ENCODE results near the gene EPB42. TPM values are rescaled to one million over a fixed set of nuclear protein-coding genes. Genes with fewer than 3 reads are reported as not detected.

EPB42 gene
- not detected for total RNA-seq
- not detected for polyA plus RNA-seq

DNA sequence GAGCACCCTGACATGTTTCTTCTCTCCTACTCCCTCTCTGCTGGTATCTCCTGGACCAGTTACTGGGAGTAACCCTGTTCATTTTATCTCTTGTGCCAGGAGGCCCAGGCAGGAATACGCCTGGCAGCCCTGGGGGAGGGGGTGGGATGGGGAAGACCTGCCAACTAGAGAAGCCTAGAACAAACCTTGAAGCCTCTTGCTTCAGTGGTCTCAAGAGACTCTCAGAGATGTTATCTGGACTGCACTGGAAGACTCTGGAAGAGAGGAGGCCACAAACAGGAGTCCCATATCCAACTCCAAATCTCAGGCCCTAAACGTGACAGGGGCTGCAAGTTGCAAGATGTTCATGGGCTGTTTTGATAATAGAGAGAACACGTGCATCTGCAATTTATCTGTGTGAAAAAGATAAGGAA lies at the start of gene EPB42:
Gene EPB42, minus strand, starts transcription at position 28 of the 413 bp plus-strand sequence. CDS start 193 bp downstream, outside the sequence.
- no peaks in the 10 kb centered on the region for H3K36me3 Mint-ChIP-seq
- DNase-seq: no peak
- Histone ChIP-seq H3K27ac (ENCODE audit: low read depth, low read length) (no peak within 1 kb of the TSS), H3K36me3 (ENCODE audit: insufficient read depth, low read length) (no peaks in the 10 kb centered on the region), H3K4me3 (ENCODE audit: low read length in 2 of 2) (no peak within 1 kb of the TSS), H3K27me3 (ENCODE audit: insufficient read depth, low read length) (no peaks in the 10 kb centered on the region), H3K4me1 (ENCODE audit: insufficient read depth, low read length) (no peaks in the 10 kb centered on the region), H3K9me3 (ENCODE audit: control insufficient read depth in 1 of 2, low read length in 2 of 2) (no peaks in the 10 kb centered on the region)
- intact Hi-C loops (cut with micrococcal nuclease): no loop called here
- no peaks in the 10 kb centered on the region for H3K9me3 Mint-ChIP-seq
- peak within 1 kb of the TSS in 1 of 7 donors; percentile 60 for H3K27ac Mint-ChIP-seq
- CTCF ChIA-PET (ENCODE audit: partially characterized antibody): interaction anchor here (0.7 kb wide), 2 partner anchors 1367 to 1372 kb away, joined by 3 to 6 read pairs; no protein-coding TSS in a partner anchor
- POLR2A ChIA-PET (ENCODE audit: partially characterized antibody): no interaction called here
- H3K4me3 Mint-ChIP-seq: no peak within 1 kb of the TSS
- peaks cover 0 to 7% (median 5%) of the 10 kb centered on the region in 4 donors for H3K4me1 Mint-ChIP-seq
- peaks cover 10 to 11% of the 10 kb centered on the region in 2 donors for H3K27me3 Mint-ChIP-seq

DNA sequence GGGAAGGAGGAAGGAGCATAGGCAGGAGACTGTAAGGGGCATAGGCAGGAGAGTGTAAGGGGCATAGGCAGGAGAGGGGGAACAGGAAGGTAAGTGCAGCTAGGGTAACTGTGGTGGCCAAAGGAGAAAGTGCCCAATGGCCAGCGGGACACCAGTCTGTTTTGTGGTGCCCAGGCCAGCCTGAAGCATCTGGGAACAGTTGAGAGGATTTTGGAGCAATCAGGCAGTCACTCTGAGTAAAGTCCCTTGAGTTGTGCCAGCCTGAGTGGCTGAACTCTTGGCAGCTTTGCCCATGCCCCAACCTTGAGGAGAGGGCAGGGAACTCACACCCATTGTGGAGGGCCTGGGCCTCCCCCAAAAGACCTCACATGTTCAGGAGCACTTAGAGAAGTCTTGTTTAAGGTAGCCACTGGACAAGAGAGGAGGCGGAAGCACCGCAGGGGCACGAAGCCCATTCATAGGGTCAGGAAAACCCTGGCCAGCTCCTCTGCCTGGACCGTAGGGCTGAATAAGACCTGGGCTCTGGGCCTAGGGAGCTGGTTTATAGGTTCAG lies 49.4 kb upstream of the EPB42 start:
- H3K4me3 Mint-ChIP-seq: no peak overlapping the region
- peaks cover 0 to 6% (median 3%) of the 10 kb centered on the region in 8 donors for H3K9me3 Mint-ChIP-seq
- no peaks in the 10 kb centered on the region for H3K36me3 Mint-ChIP-seq
- H3K27ac ChIP-seq (ENCODE audit: low read depth, low read length): no peak overlapping the region
- POLR2A ChIA-PET (ENCODE audit: partially characterized antibody): no interaction called here
- peaks cover 3 to 16% (median 7%) of the 10 kb centered on the region in 4 donors for H3K4me1 Mint-ChIP-seq
- no peaks in the 10 kb centered on the region for H3K36me3 ChIP-seq (ENCODE audit: insufficient read depth, low read length)
- CTCF ChIA-PET (ENCODE audit: partially characterized antibody): no interaction called here
- H3K9me3 ChIP-seq (ENCODE audit: control insufficient read depth in 1 of 2, low read length in 2 of 2): no peaks in the 10 kb centered on the region
- intact Hi-C loops (cut with micrococcal nuclease): no loop called here
- H3K27me3 Mint-ChIP-seq: peaks cover 12 to 16% of the 10 kb centered on the region in 2 donors
- H3K27me3 ChIP-seq (ENCODE audit: insufficient read depth, low read length): no peaks in the 10 kb centered on the region
- H3K4me3 ChIP-seq (ENCODE audit: low read length in 2 of 2): no peak overlapping the region
- peak overlapping the region in 1 of 7 donors; percentile 23 for H3K27ac Mint-ChIP-seq
- H3K4me1 ChIP-seq (ENCODE audit: insufficient read depth, low read length): peaks cover 7% of the 10 kb centered on the region
- no peak for DNase-seq

DNA sequence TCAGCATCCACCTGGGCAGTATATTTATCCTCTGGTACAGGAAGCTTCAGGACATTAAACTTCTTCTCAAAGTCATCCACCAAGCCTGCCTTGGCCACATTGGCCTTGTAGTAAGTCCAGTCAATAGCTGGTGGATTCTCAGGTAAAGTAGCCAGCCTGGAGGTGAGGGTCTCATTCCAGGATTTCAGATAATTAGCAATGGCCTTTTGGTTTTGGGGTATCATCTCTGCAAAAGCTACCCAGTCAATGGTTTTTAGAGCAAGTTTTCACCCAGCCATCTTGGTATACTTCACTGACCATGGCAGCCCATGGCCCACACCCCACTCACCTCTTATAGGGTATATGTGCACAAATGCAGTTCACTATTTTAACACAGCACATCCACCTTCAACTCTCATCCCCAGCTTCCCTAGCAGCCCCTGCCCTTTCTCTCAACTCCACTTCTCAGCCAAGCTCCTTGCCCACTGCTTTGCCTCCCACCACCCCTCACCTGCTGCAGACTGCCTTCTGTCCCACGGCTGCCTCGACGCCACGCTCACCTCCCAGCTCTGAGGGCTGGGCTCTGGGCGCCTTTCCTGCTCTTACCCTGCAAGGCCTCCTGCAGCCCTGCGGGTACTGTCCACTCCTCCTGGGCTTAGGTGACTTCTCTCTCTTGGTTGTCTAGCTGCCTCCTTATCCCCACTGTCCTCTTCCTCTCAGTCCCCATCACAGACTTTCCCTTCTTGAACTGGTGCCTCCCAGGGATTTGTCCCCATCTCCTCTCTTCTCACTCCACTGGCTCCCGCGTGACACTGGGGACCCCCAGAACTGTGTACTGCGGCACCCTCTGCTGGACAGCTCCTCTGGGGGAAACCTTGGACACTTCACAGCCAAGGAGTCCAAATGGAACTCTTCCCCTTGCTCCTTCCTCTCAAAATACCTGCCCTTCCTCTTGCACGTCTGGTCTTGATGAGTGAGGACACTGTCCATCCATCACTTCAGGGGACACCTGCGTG lies 47.6 kb upstream of the EPB42 start:
- no peak for DNase-seq
- peaks cover 3 to 16% (median 7%) of the 10 kb centered on the region in 4 donors for H3K4me1 Mint-ChIP-seq
- H3K4me1 ChIP-seq (ENCODE audit: insufficient read depth, low read length): peaks cover 7% of the 10 kb centered on the region
- no peaks in the 10 kb centered on the region for H3K9me3 ChIP-seq (ENCODE audit: control insufficient read depth in 1 of 2, low read length in 2 of 2)
- intact Hi-C loops (cut with micrococcal nuclease): no loop called here
- peaks cover 12 to 20% of the 10 kb centered on the region in 2 donors for H3K27me3 Mint-ChIP-seq
- peaks cover 0 to 6% (median 3%) of the 10 kb centered on the region in 8 donors for H3K9me3 Mint-ChIP-seq
- ChIA-PET POLR2A (ENCODE audit: partially characterized antibody) (no interaction called here), CTCF (ENCODE audit: partially characterized antibody) (interaction anchor here (1.9 to 3.3 kb wide), 2 partner anchors 18 to 43 kb away, joined by 7 to 17 read pairs; no protein-coding TSS in a partner anchor)
- H3K4me3 Mint-ChIP-seq: no peak overlapping the region
- no peak overlapping the region for H3K4me3 ChIP-seq (ENCODE audit: low read length in 2 of 2)
- H3K36me3 ChIP-seq (ENCODE audit: insufficient read depth, low read length): no peaks in the 10 kb centered on the region
- peak overlapping the region in 1 of 7 donors; percentile 6 for H3K27ac Mint-ChIP-seq
- no peak overlapping the region for H3K27ac ChIP-seq (ENCODE audit: low read depth, low read length)
- H3K27me3 ChIP-seq (ENCODE audit: insufficient read depth, low read length): no peaks in the 10 kb centered on the region
- H3K36me3 Mint-ChIP-seq: no peaks in the 10 kb centered on the region

DNA sequence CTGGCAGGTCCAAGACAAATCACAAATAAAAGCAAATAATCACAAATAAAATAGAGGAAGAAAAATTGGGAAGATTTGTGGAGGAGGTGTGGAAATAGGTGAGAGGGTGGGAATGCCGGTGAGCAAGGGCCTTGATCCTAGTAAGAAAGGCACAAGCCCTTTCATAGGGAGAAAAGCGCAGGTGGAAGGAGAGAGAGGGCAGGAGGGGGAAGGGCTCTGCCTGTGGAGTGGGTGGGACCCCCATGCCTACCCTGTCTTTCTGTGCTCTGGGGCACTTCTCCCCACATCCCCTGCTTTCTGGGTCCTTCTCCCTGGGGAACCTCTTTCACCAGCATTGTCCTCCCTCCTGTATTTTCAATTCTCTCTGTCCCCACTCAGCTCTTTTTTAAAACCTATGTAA lies 46.6 kb upstream of the EPB42 start:
- POLR2A ChIA-PET (ENCODE audit: partially characterized antibody): no interaction called here

DNA sequence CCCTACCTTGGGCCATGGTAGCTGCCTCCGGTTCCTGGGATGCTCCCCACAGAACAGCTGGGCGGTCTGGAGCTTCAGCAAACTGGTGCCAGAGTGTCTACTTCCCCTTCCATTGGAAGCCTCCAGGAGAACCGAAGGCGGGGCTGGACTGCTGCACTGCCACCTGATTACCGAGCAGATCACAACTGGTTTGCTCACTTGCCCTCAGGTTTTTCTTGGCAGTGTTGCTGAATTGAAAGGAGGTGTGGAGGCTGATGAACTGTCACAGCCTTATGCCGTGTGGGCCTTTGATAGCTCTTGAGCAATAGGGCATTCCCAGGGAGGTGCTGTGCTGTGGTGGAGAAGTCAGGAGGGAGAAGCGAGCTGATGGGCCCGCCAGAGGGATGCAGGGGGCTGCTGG lies 46.0 kb upstream of the EPB42 start, which contains the start of gene TGM5:
Gene TGM5, minus strand, starts transcription at position 95 of the 400 bp plus-strand sequence. Its CDS starts 79 bp downstream, at position 16.
- ChIA-PET POLR2A (ENCODE audit: partially characterized antibody) (no interaction called here), CTCF (ENCODE audit: partially characterized antibody) (interaction anchor here (1.6 to 3.3 kb wide), 3 partner anchors 19 to 41 kb away, joined by 4 to 17 read pairs (median 7); no protein-coding TSS in a partner anchor)
- Histone ChIP-seq H3K9me3 (ENCODE audit: control insufficient read depth in 1 of 2, low read length in 2 of 2) (no peaks in the 10 kb centered on the region), H3K27me3 (ENCODE audit: insufficient read depth, low read length) (no peaks in the 10 kb centered on the region), H3K27ac (ENCODE audit: low read depth, low read length) (no peak within 1 kb of the TSS), H3K4me3 (ENCODE audit: low read length in 2 of 2) (no peak within 1 kb of the TSS), H3K4me1 (ENCODE audit: insufficient read depth, low read length) (peaks cover 7% of the 10 kb centered on the region), H3K36me3 (ENCODE audit: insufficient read depth, low read length) (no peaks in the 10 kb centered on the region)
- no peaks in the 10 kb centered on the region for H3K36me3 Mint-ChIP-seq
- intact Hi-C loops (cut with micrococcal nuclease): no loop called here
- no peak within 1 kb of the TSS for H3K4me3 Mint-ChIP-seq
- peaks cover 11 to 17% of the 10 kb centered on the region in 2 donors for H3K27me3 Mint-ChIP-seq
- H3K27ac Mint-ChIP-seq: no peak within 1 kb of the TSS
- no peak for DNase-seq
- peaks cover 0 to 2% (median 0%) of the 10 kb centered on the region in 8 donors for H3K9me3 Mint-ChIP-seq
- peaks cover 3 to 16% (median 7%) of the 10 kb centered on the region in 4 donors for H3K4me1 Mint-ChIP-seq

More for the DNA sequence above, 46.6 kb upstream of the EPB42 start:
- Mint-ChIP-seq H3K4me3 (no peak overlapping the region), H3K36me3 (no peaks in the 10 kb centered on the region), H3K4me1 (peaks cover 3 to 16% (median 7%) of the 10 kb centered on the region in 4 donors), H3K27ac (no peak overlapping the region), H3K9me3 (peaks cover 0 to 5% (median 3%) of the 10 kb centered on the region in 8 donors), H3K27me3 (peaks cover 11 to 20% of the 10 kb centered on the region in 2 donors)
- Histone ChIP-seq H3K9me3 (ENCODE audit: control insufficient read depth in 1 of 2, low read length in 2 of 2) (no peaks in the 10 kb centered on the region), H3K4me1 (ENCODE audit: insufficient read depth, low read length) (peaks cover 7% of the 10 kb centered on the region), H3K27ac (ENCODE audit: low read depth, low read length) (no peak overlapping the region), H3K4me3 (ENCODE audit: low read length in 2 of 2) (no peak overlapping the region), H3K36me3 (ENCODE audit: insufficient read depth, low read length) (no peaks in the 10 kb centered on the region), H3K27me3 (ENCODE audit: insufficient read depth, low read length) (no peaks in the 10 kb centered on the region)
- DNase-seq: no peak
- intact Hi-C loops (cut with micrococcal nuclease): no loop called here
- CTCF ChIA-PET (ENCODE audit: partially characterized antibody): interaction anchor here (1.9 to 3.3 kb wide), 2 partner anchors 19 to 42 kb away, joined by 7 to 17 read pairs; no protein-coding TSS in a partner anchor

DNA sequence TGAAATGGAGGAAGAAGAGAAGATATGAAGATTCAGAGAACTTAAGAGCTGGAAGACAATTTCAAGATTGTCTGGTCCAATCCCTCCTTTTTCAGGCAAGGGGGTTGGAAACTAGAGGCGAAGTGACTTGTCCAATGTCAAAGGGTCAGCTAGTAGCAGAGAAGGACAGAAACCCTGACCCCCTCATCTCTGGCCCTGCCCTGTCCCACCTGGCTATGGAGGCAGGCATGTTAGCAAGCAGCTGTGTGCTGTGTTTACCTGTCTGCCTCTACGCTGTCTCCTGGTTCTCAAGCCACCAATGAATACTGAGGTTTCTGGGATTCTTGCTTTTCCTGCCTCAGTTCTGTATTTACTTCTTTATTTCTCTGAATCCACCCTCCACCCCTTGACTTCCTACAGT lies 45.6 kb upstream of the EPB42 start:
- Histone ChIP-seq H3K36me3 (ENCODE audit: insufficient read depth, low read length) (no peaks in the 10 kb centered on the region), H3K9me3 (ENCODE audit: control insufficient read depth in 1 of 2, low read length in 2 of 2) (no peaks in the 10 kb centered on the region), H3K27me3 (ENCODE audit: insufficient read depth, low read length) (no peaks in the 10 kb centered on the region), H3K4me1 (ENCODE audit: insufficient read depth, low read length) (peaks cover 7% of the 10 kb centered on the region), H3K4me3 (ENCODE audit: low read length in 2 of 2) (no peak overlapping the region), H3K27ac (ENCODE audit: low read depth, low read length) (no peak overlapping the region)
- peaks cover 0 to 2% (median 0%) of the 10 kb centered on the region in 8 donors for H3K9me3 Mint-ChIP-seq
- intact Hi-C loops (cut with micrococcal nuclease): no loop called here
- no peaks in the 10 kb centered on the region for H3K36me3 Mint-ChIP-seq
- H3K27ac Mint-ChIP-seq: no peak overlapping the region
- CTCF ChIA-PET (ENCODE audit: partially characterized antibody): interaction anchor here (1.6 to 3.3 kb wide), 2 partner anchors 20 to 40 kb away, joined by 4 to 17 read pairs; no protein-coding TSS in a partner anchor
- no peak overlapping the region for H3K4me3 Mint-ChIP-seq
- H3K27me3 Mint-ChIP-seq: peaks cover 10 to 19% of the 10 kb centered on the region in 2 donors
- H3K4me1 Mint-ChIP-seq: peaks cover 3 to 15% (median 7%) of the 10 kb centered on the region in 4 donors
- DNase-seq: no peak
- POLR2A ChIA-PET (ENCODE audit: partially characterized antibody): no interaction called here

Data from CD4-positive, alpha-beta memory T cell (primary cell).